CD4-positive, CD25-positive, alpha-beta regulatory T cell (primary cell): Measurements from ENCODE around the gene MTA2. TPM values are rescaled to one million over a fixed set of nuclear protein-coding genes. Genes with fewer than 3 reads are reported as not detected.

ENCODE experiments used
- ATAC-seq, 2 donors: fragments of 150-1000 bp; cut with Tn5 transposase; one replicate each; pipeline ENCODE4 v1.10.0; 2021; ENCODE audit warnings: low read depth in 2 of 2, moderate number of reproducible peaks in 2 of 2, moderate library complexity in 1 of 2
- DNase-seq, 3 donors: peaks; one replicate each; pipeline versions ENCODE4 v3.0.0 to v3.0.0-alpha.2; 2012 to 2022; ENCODE audit warnings: mixed read lengths in 1 of 3
- H3K27ac ChIP-seq: one replicate; pipeline ENCODE4 v1.7.0; 2013; ENCODE audit warnings: mild to moderate bottlenecking, low read length; ENCODE audit not compliant: insufficient read depth, poor library complexity, severe bottlenecking
- H3K27me3 ChIP-seq: one replicate; pipeline ENCODE4 v1.7.0; 2013; ENCODE audit warnings: low read length; ENCODE audit not compliant: control insufficient read depth, insufficient read depth
- H3K36me3 ChIP-seq: one replicate; pipeline ENCODE4 v1.7.0; 2013; ENCODE audit warnings: mild to moderate bottlenecking, low read length, moderate library complexity; ENCODE audit not compliant: control insufficient read depth, insufficient read depth
- H3K4me1 ChIP-seq: 2 replicates; pipeline ENCODE4 v1.7.0; 2013; ENCODE audit warnings: mild to moderate bottlenecking, low read length; ENCODE audit not compliant: insufficient read depth, control insufficient read depth, poor library complexity, severe bottlenecking
- H3K4me3 ChIP-seq: one replicate; pipeline ENCODE4 v1.7.0; 2013; ENCODE audit warnings: low read depth, mild to moderate bottlenecking, low read length, moderate library complexity
- H3K9me3 ChIP-seq, 2 experiments: 1 replicate in 1 of 2; 2 replicates in 1 of 2; pipeline ENCODE4 v1.7.0; 2013; ENCODE audit warnings: low read length in 2 of 2, mild to moderate bottlenecking in 1 of 2, moderate library complexity in 1 of 2; ENCODE audit not compliant: control insufficient read depth in 2 of 2
- H3K27ac Mint-ChIP-seq, 3 donors: one replicate each; pipeline ENCODE4 v1.8.0; 2020 to 2022; ENCODE audit warnings: mild to moderate bottlenecking in 3 of 3, mixed read lengths in 3 of 3, moderate library complexity in 2 of 3
- H3K27me3 Mint-ChIP-seq: one replicate; pipeline ENCODE4 v1.8.0; 2022; ENCODE audit warnings: mild to moderate bottlenecking, mixed read lengths
- H3K36me3 Mint-ChIP-seq: one replicate; pipeline ENCODE4 v1.8.0; 2020; ENCODE audit warnings: mixed read lengths
- H3K4me1 Mint-ChIP-seq, 4 donors: one replicate each; pipeline ENCODE4 v1.8.0; 2020 to 2022; ENCODE audit warnings: mixed read lengths in 4 of 4, mild to moderate bottlenecking in 1 of 4
- H3K4me3 Mint-ChIP-seq, 4 donors: one replicate each; pipeline ENCODE4 v1.8.0; 2020 to 2022; ENCODE audit warnings: mild to moderate bottlenecking in 4 of 4, mixed read lengths in 4 of 4, moderate library complexity in 3 of 4
- H3K9me3 Mint-ChIP-seq, 7 donors: one replicate each; pipeline ENCODE4 v1.8.0; 2020 to 2022; ENCODE audit warnings: mixed read lengths in 7 of 7, mild to moderate bottlenecking in 3 of 7, moderate library complexity in 2 of 7
- polyA plus RNA-seq, 4 donors: library from polyadenylated mRNA; unstranded; fragments of 300-500 nt; fragmentation: Illumina TruSeq; gene quantifications; one replicate each; pipeline ENCODE4 v1.2.3, GENCODE V29; 2021
- total RNA-seq: library from RNA; stranded (reverse); gene quantifications from one replicate; pipeline ENCODE4 v1.2.3, GENCODE V29; 2022

Gene MTA2
- total and polyA plus RNA-seq, 5 donors from 2014 or later: 30.3 to 172 (median 34.7) TPM

- Histone ChIP-seq H3K9me3 (no peaks in the 10 kb centered on the region), H3K27ac (peak overlapping the region; percentile 92), H3K36me3 (peaks cover 10% of the 10 kb centered on the region), H3K4me1 (peaks cover 28% of the 10 kb centered on the region), H3K4me3 (peak overlapping the region; percentile 87), H3K27me3 (no peaks in the 10 kb centered on the region)
- DNase-seq (peak in 1 of 3 donors; percentile 8), ATAC-seq (no peak)
- peaks cover 0 to 62% (median 32%) of the 10 kb centered on the region in 4 donors for H3K4me1 Mint-ChIP-seq
- H3K4me3 Mint-ChIP-seq: peak overlapping the region; percentile 97 to 99 (median 99)
- H3K27ac Mint-ChIP-seq: peak overlapping the region; percentile 97 to 99 (median 99)
- peaks cover 22% of the 10 kb centered on the region for H3K36me3 Mint-ChIP-seq
- H3K9me3 Mint-ChIP-seq: no peaks in the 10 kb centered on the region
- no peaks in the 10 kb centered on the region for H3K27me3 Mint-ChIP-seq
Observed at GRCh38 chr11:62610814-62611704, 9.4 kb upstream of the MTA2 start.

- Histone ChIP-seq H3K4me3 (no peak overlapping the region), H3K4me1 (peaks cover 28% of the 10 kb centered on the region), H3K9me3 (no peaks in the 10 kb centered on the region), H3K27ac (peak overlapping the region; percentile 30), H3K36me3 (peaks cover 14% of the 10 kb centered on the region), H3K27me3 (no peaks in the 10 kb centered on the region)
- ATAC-seq (no peak), DNase-seq (no peak)
- H3K27me3 Mint-ChIP-seq: no peaks in the 10 kb centered on the region
- peaks cover 0 to 62% (median 33%) of the 10 kb centered on the region in 4 donors for H3K4me1 Mint-ChIP-seq
- H3K9me3 Mint-ChIP-seq: no peaks in the 10 kb centered on the region
- H3K36me3 Mint-ChIP-seq: peaks cover 23% of the 10 kb centered on the region
- H3K27ac Mint-ChIP-seq: peak overlapping the region; percentile 62 to 86 (median 73)
- peak overlapping the region; percentile 90 to 99 (median 98) for H3K4me3 Mint-ChIP-seq
Observed at GRCh38 chr11:62610403-62610802, 8.7 kb upstream of the MTA2 start.

GRCh38 chr11:62608776-62609175 lies 7.1 kb upstream of the MTA2 start:
- Mint-ChIP-seq H3K27ac (peak overlapping the region in 2 of 3 donors; percentile 60 to 79), H3K36me3 (peaks cover 23% of the 10 kb centered on the region), H3K9me3 (no peaks in the 10 kb centered on the region), H3K27me3 (no peaks in the 10 kb centered on the region), H3K4me1 (peaks cover 0 to 59% (median 28%) of the 10 kb centered on the region in 4 donors), H3K4me3 (peak overlapping the region in 1 of 4 donors; percentile 99)
- Histone ChIP-seq H3K36me3 (peaks cover 27% of the 10 kb centered on the region), H3K4me3 (no peak overlapping the region), H3K27me3 (no peaks in the 10 kb centered on the region), H3K4me1 (peaks cover 28% of the 10 kb centered on the region), H3K27ac (no peak overlapping the region), H3K9me3 (no peaks in the 10 kb centered on the region)
- no peak for ATAC-seq
- no peak for DNase-seq

- DNase-seq (no peak), ATAC-seq (no peak)
- Histone ChIP-seq H3K27me3 (no peaks in the 10 kb centered on the region), H3K27ac (no peak overlapping the region), H3K9me3 (no peaks in the 10 kb centered on the region), H3K36me3 (peaks cover 29% of the 10 kb centered on the region), H3K4me3 (no peak overlapping the region), H3K4me1 (peaks cover 23% of the 10 kb centered on the region)
- H3K9me3 Mint-ChIP-seq: no peaks in the 10 kb centered on the region
- H3K4me1 Mint-ChIP-seq: peaks cover 0 to 61% (median 33%) of the 10 kb centered on the region in 4 donors
- H3K36me3 Mint-ChIP-seq: peaks cover 29% of the 10 kb centered on the region
- peak overlapping the region in 1 of 3 donors; percentile 46 for H3K27ac Mint-ChIP-seq
- no peaks in the 10 kb centered on the region for H3K27me3 Mint-ChIP-seq
- peak overlapping the region in 2 of 4 donors; percentile 91 to 99 for H3K4me3 Mint-ChIP-seq
Observed at GRCh38 chr11:62607714-62608113, 6.0 kb upstream of the MTA2 start.

GRCh38 chr11:62605902-62606301 lies 4.2 kb upstream of the MTA2 start:
- Histone ChIP-seq H3K27me3 (no peaks in the 10 kb centered on the region), H3K36me3 (peaks cover 29% of the 10 kb centered on the region), H3K4me3 (no peak overlapping the region), H3K4me1 (peaks cover 20% of the 10 kb centered on the region), H3K27ac (no peak overlapping the region), H3K9me3 (no peaks in the 10 kb centered on the region)
- H3K36me3 Mint-ChIP-seq: peaks cover 33% of the 10 kb centered on the region
- no peak overlapping the region for H3K27ac Mint-ChIP-seq
- H3K4me3 Mint-ChIP-seq: peak overlapping the region in 2 of 4 donors; percentile 51 to 60
- no peak for DNase-seq
- H3K9me3 Mint-ChIP-seq: no peaks in the 10 kb centered on the region
- no peaks in the 10 kb centered on the region for H3K27me3 Mint-ChIP-seq
- ATAC-seq: no peak
- peaks cover 0 to 57% (median 35%) of the 10 kb centered on the region in 4 donors for H3K4me1 Mint-ChIP-seq

GRCh38 chr11:62605467-62605866 lies 3.8 kb upstream of the MTA2 start:
- Mint-ChIP-seq H3K4me1 (peaks cover 0 to 56% (median 35%) of the 10 kb centered on the region in 4 donors), H3K9me3 (no peaks in the 10 kb centered on the region), H3K4me3 (peak overlapping the region in 1 of 4 donors; percentile 67), H3K27me3 (no peaks in the 10 kb centered on the region), H3K36me3 (peaks cover 33% of the 10 kb centered on the region), H3K27ac (peak overlapping the region in 1 of 3 donors; percentile 25)
- no peak overlapping the region for H3K27ac ChIP-seq
- H3K4me1 ChIP-seq: peaks cover 19% of the 10 kb centered on the region
- H3K36me3 ChIP-seq: peaks cover 29% of the 10 kb centered on the region
- no peaks in the 10 kb centered on the region for H3K9me3 ChIP-seq
- no peaks in the 10 kb centered on the region for H3K27me3 ChIP-seq
- no peak for ATAC-seq
- H3K4me3 ChIP-seq: no peak overlapping the region
- DNase-seq: no peak

- Mint-ChIP-seq H3K4me3 (peak overlapping the region in 2 of 4 donors; percentile 91 to 95), H3K4me1 (peaks cover 5 to 58% (median 36%) of the 10 kb centered on the region in 4 donors), H3K9me3 (no peaks in the 10 kb centered on the region), H3K27ac (peak overlapping the region in 2 of 3 donors; percentile 9 to 56), H3K27me3 (no peaks in the 10 kb centered on the region), H3K36me3 (peaks cover 35% of the 10 kb centered on the region)
- Histone ChIP-seq H3K4me3 (no peak overlapping the region), H3K9me3 (no peaks in the 10 kb centered on the region), H3K27me3 (no peaks in the 10 kb centered on the region), H3K27ac (no peak overlapping the region), H3K36me3 (peaks cover 26% of the 10 kb centered on the region), H3K4me1 (peaks cover 24% of the 10 kb centered on the region)
- ATAC-seq (no peak), DNase-seq (no peak)
Observed at GRCh38 chr11:62604460-62605120, 2.9 kb upstream of the MTA2 start.
